ENCODE data around the gene SLC22A15. TPM values are rescaled to one million over a fixed set of nuclear protein-coding genes. Genes with fewer than 3 reads are reported as not detected.

Gene SLC22A15
- total RNA-seq, 3 donors from 2014 or later = 2.0 to 2.7 (median 2.4) TPM

DNA sequence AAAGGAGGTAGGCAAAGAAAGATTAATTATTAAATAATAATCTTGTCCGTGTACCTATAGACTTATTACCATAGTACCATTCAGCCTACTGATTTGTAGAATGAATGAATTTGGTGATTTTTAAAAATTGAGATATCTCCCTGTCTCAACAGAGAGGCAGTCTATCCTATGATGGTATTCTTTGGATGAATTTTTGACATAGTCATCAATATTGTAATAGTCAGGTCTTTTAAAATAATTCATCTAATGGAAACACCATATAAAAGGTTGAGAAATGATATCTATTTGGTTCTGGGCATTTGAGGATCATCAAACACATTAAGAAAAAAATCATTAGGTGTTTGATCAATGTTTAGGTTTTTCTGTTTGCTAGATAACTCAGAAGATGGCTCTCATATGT, 99.3 kb downstream of the SLC22A15 start:
- intact Hi-C loops (cut with DNase I, micrococcal nuclease) = no loop called here
- DNase-seq (no peak), ATAC-seq (no peak)
- Histone ChIP-seq H3K4me1 (ENCODE audit: low read depth) (no peaks in the 10 kb centered on the region), H3K9me3 (no peaks in the 10 kb centered on the region), H3K36me3 (ENCODE audit: low read depth) (no peaks in the 10 kb centered on the region), H3K4me3 (no peak overlapping the region)
- TF ChIP-seq, protein P1, sequence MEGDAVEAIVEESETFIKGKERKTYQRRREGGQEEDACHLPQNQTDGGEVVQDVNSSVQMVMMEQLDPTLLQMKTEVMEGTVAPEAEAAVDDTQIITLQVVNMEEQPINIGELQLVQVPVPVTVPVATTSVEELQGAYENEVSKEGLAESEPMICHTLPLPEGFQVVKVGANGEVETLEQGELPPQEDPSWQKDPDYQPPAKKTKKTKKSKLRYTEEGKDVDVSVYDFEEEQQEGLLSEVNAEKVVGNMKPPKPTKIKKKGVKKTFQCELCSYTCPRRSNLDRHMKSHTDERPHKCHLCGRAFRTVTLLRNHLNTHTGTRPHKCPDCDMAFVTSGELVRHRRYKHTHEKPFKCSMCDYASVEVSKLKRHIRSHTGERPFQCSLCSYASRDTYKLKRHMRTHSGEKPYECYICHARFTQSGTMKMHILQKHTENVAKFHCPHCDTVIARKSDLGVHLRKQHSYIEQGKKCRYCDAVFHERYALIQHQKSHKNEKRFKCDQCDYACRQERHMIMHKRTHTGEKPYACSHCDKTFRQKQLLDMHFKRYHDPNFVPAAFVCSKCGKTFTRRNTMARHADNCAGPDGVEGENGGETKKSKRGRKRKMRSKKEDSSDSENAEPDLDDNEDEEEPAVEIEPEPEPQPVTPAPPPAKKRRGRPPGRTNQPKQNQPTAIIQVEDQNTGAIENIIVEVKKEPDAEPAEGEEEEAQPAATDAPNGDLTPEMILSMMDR (IDR thresholded peaks at IDR 0.05) = no peak

DNA sequence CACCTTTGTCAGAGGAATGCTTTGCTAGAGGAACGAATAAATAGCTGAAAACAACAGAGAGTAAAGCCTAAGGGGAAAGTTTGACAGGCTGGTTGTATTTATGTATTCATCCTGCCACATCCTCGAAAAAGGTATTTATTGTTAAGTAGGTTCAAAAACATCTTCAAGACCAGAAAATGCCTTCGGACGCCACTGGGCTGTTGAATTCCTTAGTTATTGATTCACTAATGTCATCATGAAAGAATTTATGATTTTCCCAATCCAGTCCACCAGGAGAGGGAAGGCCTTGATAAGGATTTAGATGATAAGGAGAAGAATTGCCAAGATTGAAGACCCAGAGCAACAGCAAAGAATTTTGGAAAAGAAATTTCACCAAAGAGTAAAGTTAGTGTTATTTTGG, 99.7 kb downstream of the SLC22A15 start:
- TF ChIP-seq, protein P1 (IDR thresholded peaks at IDR 0.05) = no peak
- no peaks in the 10 kb centered on the region for H3K4me1 ChIP-seq (ENCODE audit: low read depth)
- intact Hi-C loops (cut with DNase I, micrococcal nuclease) = no loop called here
- DNase-seq (no peak), ATAC-seq (no peak)
- H3K36me3 ChIP-seq (ENCODE audit: low read depth) = no peaks in the 10 kb centered on the region
- H3K9me3 ChIP-seq = no peaks in the 10 kb centered on the region
- H3K4me3 ChIP-seq = no peak overlapping the region

DNA sequence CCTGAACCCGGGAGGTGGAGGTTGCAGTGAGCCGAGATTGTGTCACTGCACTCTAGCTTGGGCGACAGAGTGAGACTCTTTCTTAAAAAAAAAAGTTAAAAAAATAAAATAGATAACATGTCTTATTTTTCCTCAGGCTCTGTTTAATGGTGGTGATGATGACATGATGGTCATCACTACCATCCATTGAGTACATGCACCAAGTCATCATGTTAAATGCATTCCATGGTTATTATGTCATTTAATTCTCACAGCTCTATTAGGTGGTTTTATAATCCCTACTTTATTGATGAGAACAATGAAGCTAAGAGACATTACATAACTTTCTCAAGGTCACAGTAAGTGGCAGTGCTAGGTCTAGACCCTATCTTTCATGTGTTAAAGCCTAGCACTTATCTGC, 100.5 kb downstream of the SLC22A15 start:
- DNase-seq (no peak), ATAC-seq (no peak)
- H3K36me3 ChIP-seq (ENCODE audit: low read depth) = no peaks in the 10 kb centered on the region
- intact Hi-C loops (cut with DNase I, micrococcal nuclease) = no loop called here
- no peak overlapping the region for H3K4me3 ChIP-seq
- TF ChIP-seq, protein P1 (IDR thresholded peaks at IDR 0.05) = no peak
- no peaks in the 10 kb centered on the region for H3K9me3 ChIP-seq
- no peaks in the 10 kb centered on the region for H3K4me1 ChIP-seq (ENCODE audit: low read depth)

DNA sequence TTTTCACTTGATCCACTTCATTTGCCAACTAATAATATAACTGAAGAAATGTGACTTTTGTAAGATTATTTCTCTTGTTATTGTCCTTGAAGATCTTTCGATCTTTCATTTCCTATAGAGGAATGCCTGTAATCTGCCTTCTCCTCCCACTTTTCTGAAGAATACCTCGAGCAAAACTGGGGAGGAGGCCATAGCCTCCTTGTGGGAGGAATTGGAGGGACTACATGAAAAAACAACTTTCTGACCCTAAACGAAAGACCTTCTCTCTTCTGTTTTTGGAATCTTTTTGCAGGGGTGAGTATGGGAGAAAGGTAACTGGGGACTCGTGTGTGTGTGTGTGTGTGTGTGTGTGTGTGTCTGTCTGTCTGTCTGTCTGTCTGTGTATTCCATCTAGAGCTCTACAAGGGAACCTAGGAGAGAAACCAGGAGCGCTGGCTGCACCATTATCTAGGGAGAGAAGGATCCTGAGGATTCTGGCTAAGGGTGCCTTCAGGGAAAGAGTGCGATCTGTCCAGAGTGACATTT, 102.4 kb downstream of the SLC22A15 start:
- DNase-seq = no peak
- H3K4me1 ChIP-seq (ENCODE audit: low read depth) = no peaks in the 10 kb centered on the region
- TF ChIP-seq, protein P1 (IDR thresholded peaks at IDR 0.05) = no peak
- H3K36me3 ChIP-seq (ENCODE audit: low read depth) = no peaks in the 10 kb centered on the region
- intact Hi-C loops (cut with DNase I, micrococcal nuclease) = no loop called here
- no peak overlapping the region for H3K4me3 ChIP-seq
- H3K9me3 ChIP-seq = no peaks in the 10 kb centered on the region
- ATAC-seq = no peak

DNA sequence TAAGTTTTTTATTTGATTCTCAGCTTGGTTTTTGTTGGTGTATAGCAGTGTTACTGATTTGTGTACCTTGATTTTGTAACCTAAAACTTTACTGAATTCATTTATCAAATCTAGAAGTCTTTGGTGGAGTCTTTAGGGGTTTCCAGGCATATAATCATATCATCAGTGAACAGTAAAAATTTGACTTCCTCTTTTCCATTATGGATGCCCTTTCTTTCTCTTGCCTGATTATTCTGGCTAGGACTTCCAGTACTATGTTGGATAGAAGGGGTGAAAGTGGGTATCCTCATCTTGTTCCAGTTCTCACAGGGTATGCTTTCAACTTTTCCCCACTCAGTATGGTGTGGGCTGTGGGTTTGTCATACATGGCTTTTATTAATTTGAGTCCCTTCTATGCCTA, 111.3 kb downstream of the SLC22A15 start:
- no peak for ATAC-seq
- Histone ChIP-seq H3K9me3 (peaks cover 17% of the 10 kb centered on the region), H3K4me1 (ENCODE audit: low read depth) (no peaks in the 10 kb centered on the region), H3K4me3 (no peak overlapping the region), H3K36me3 (ENCODE audit: low read depth) (no peaks in the 10 kb centered on the region)
- TF ChIP-seq, protein P1 (IDR thresholded peaks at IDR 0.05) = no peak
- no peak for DNase-seq
- intact Hi-C loops (cut with DNase I, micrococcal nuclease) = no loop called here

DNA sequence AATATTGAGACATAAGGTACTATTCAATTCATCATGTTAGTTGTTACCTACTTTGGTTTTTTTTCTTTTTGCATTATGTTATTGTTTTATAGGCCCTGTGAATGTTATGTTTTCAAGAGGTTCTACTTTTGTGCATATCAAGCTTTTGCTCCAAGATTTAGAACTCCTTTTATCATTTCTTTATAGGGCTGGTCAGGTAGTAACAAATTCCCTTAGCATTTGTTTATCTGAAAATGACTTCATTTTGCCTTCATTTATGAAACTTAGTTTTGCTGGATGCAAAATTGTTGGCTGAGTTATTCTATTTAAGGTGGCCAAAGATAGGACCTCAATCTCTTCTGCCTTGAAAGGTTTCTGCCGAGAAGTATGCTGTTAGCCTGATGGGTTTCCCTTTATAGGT, 113.6 kb downstream of the SLC22A15 start:
- Histone ChIP-seq H3K9me3 (peaks cover 19% of the 10 kb centered on the region), H3K4me3 (no peak overlapping the region), H3K36me3 (ENCODE audit: low read depth) (no peaks in the 10 kb centered on the region), H3K4me1 (ENCODE audit: low read depth) (peaks cover 2% of the 10 kb centered on the region)
- intact Hi-C loops (cut with DNase I, micrococcal nuclease) = no loop called here
- DNase-seq (no peak), ATAC-seq (no peak)
- TF ChIP-seq, protein P1 (IDR thresholded peaks at IDR 0.05) = no peak

Measured in mucosa of descending colon (tissue), 3 donors.